Measurements from ENCODE around the gene CRMP1.
"Not testable (repeated sequence)": the region's sequence is repeated elsewhere in the genome, so short reads cannot be mapped to it uniquely, and the experiment has no call there.

Gene CRMP1

DNA sequence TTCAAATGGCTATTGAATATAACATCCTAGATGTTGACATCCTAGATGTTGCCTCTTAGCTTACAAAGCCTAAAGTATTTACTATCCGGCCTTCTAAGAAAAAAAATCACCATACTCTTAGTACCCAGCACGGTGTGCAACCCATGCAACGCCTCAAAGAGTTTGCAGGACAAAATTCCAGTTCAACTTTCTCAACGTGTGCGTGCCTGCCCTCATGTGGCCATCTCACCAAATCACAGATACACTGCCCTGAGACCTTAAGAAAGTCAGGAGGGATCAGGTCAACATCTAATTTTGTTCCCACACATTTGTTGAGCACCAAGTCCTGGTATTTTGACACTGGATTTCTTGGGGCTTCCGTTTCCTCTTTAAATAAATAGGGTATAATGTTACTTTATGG is 68.3 kb downstream of the CRMP1 start:
- DNase-seq (ENCODE audit: low spot score) (peak; percentile 42), FAIRE-seq (no peak)

DNA sequence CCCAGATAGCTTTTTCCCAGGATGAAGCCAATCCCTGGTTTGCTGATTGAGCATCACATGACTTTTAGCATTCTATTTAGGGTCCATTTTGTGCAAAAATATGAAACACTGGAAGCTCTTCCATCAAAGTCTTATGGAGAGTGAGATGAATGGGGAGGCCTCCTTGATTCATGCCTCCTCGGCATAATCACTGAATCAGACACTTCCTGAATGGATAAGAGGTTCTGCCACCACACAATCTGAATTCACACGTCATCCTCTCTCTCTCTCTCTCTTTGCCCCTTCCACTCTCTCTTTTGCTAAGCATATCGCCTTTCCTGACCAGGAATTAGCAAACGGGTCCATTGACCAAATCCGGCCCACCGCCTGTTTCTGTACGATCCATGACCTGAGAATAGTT is 68.7 kb downstream of the CRMP1 start:
- no peak for DNase-seq (ENCODE audit: low spot score)
- no peak for FAIRE-seq

DNA sequence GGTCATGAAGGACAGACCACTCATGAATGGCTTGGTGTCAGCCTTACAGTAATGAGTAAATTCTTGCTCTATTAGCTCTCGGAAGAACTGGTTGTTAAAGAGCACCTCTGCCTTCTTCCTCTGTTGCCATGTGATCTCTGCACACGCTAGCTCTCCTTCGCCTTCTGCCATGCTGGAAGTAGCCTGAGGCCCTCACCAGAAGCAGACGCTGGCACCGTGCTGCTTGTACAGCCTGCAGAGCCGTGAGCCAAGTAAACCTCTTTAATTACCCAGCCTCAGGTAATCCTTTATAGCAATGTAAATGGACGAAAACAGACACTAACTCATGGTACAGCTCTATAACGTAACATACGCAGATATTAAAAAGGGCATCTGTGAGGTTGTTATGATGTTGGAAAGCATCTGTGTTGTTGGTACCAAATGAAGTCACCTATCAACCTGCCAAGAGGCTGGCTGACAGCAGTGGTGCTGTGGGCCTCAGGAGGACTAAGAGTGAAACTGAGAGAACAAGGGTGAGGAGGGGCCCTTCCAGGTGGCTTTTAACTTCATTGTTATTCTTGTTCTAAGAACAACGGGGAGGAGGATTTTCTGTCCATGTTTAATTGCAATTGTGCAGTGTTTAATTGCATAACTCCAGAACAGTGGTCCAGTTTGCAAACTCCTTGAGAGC is 69.2 kb downstream of the CRMP1 start:
- DNase-seq (ENCODE audit: low spot score) (no peak), FAIRE-seq (no peak)

DNA sequence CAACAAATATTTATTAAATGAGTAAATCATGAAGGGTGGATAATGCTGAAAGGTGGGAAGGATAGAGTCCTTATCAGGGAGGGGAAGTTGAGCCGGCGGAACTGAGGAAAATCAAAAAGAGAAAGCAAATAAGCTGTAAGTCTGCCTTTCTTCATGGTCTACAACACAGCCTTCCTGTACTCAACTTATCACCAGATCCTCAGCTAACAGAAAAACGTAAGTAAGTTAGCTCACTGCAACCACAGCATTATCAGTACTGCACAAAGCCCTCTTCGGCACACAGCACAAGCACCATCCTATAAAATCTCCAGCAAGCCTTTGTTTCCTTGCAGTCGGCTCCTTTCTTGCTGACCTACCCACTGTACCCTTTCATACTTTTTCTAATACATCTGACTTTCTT is 70.3 kb downstream of the CRMP1 start:
- FAIRE-seq, result no peak
- no peak for DNase-seq (ENCODE audit: low spot score)

DNA sequence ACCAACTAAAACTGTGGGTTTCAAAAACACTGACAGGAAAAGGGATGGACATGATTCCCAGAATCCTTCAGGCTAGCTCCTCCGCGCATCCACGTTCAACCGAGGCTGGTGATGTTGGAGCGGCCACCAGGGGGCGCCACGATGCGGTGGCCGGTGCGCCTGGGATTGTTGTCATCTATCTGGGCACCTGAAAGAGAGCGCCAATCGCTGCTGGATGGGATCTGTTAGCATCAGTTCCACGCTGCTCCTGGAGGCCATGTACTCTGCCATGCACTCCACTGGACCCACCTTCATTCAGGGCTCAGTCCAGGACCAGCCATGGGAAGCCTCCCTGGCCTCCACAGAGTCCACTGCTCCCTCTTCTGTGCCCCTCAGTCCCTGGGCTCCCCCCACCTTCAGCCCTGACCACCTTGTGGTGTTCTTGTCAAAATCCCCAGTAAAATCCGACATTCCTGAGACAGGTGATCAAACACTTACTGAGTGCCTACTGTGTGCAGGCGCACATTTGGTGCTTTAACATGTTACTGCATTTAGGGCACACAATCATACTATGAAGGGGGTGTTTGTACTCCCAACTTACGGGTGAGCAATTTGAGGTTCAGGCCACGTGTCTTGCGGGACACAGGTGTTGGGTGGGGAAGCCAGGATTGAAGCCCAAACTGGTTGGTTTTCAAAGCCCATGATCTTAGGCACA is 71.1 kb downstream of the CRMP1 start:
- FAIRE-seq (no peak), DNase-seq (ENCODE audit: low spot score) (peak; percentile 52)

DNA sequence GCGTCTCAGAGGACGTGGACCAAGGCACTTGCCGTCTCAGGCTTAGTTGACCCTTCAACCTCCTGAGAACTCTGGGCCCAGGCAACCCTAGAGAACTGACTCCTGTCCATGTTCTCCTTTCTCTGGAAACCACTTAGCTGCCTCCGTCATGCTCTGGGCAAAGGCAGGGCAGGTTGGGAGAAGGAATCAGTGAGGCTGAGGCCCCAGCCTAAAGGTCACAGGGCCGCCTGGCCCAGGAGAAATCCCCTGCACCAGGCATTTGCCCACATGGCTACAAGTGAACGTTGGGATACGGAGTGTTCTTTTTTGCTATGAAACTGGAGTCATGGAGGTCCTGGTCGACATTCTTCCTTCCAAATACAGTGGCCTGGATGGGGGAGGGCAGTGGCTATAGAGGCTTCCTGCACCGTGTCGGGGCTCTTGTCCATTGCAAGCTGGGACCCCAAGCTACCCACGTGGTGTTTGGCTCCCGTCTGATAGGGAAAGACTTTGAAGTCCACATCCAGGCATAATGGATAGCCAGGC is 76.0 kb downstream of the CRMP1 start:
- FAIRE-seq, result no peak
- no peak for DNase-seq (ENCODE audit: low spot score)

DNA sequence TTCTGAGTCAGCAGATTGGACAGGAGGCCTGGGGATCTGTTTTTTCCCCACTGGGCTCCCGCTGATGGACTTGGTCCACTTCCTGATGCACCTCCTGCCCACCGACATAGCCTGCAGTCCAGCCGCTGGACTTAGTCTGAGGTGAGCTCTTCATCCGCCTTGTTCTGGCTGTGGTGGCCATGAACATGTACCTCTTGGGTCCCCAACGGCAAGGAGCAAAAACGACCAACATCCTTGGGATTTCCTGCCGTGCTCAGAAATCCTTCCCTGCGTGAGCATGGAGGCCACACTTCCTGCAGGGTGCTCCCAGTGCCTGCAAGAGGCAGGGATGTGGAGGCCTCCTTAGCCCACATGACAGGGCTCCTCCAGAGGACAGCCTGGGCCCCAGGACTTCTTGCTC is 76.8 kb downstream of the CRMP1 start:
- FAIRE-seq, result no peak

DNA sequence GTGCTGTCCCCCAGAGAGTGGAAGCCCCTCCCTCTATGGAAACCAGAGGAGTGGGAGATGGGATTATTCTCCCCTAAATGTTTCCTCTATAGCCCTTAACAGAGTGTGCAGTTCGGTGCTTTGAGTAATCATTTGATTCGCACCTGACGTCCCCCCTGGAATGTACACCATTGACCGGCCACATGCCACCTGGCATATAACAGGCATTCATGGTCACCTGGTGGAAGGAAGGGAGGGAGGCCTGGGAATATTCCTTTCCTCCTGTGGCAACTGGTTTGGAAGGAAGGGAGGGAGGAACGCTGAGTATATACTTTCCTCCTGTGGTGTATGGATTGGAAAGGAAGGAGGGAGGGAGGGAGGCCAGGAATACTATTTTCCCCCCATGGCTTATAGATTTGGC is 77.2 kb downstream of the CRMP1 start:
- no peak for FAIRE-seq
- no peak for DNase-seq (ENCODE audit: low spot score)

More for the DNA sequence above, 76.8 kb downstream of the CRMP1 start:
- DNase-seq (ENCODE audit: low spot score), result no peak

DNA sequence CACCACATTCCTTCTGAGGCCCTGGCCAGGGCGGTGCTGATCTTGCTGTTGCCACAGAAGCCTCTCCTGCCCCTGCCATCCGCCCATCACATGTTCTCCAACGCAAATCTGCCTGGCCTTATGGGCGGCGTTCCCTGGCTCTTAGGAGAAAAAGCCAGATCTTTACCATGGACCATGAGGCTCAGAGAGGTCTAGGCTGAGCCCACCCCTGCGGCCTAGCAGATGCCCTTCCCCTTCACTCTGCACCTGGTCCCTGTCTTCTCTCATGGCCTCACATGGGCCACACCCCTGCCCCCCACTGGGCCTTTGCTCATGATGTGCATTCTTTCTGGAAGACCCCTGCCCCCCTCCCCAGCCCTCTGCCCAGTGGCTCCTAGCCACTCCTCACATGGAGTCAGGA is 78.5 kb downstream of the CRMP1 start:
- FAIRE-seq (no peak), DNase-seq (ENCODE audit: low spot score) (no peak)

DNA sequence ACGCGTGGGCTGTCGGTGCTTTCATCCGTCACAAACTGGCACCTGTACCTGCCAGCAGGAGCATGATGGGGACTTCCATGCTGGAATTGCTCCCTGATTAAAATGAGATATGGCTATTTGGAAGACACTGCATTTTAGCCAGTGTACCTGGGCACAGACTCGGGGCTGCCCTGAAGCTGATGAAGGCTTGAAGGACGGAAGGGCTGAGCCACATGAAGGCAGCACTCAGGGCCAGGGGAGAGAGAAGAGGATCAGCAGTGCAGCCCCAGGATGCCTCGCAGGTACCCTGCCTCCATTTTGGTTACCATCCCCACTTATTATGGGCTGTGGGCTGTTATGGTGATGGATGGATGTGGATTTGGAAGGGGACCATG is 79.0 kb downstream of the CRMP1 start:
- no peak for FAIRE-seq
- DNase-seq (ENCODE audit: low spot score), result no peak

DNA sequence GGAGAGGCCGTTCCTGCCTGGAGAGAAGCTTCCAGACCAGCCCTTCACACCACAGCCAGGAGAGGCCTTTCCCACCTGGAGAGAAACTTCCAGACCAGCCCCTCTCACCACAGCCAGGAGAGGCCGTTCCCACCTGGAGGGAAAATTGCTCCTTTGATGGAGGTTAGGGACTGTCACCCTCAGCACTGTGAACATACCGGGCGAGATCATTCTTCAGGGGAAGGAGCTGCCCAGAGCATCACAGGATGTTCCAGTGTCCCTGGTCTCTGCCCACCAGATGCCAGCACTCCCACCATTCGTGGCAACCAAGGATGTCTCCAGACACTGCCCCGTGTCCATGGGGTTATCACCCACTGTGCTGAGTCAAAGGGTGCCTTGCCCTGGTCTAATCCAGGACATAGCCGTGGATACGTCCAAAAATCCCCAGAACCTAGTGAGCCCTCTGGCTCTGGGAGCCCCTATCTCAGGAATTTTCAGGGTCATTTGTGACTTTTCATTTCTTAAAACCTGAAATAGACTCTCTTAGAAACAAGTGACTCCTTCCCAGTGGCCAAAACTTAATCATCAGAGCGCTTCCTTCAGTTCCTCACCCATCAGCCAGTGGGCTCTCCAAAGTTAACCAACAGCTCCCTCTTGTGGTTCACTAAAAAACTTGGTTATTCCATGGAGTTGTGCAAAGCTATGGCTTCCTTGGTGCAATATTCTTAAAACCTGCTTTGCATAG is 80.2 kb downstream of the CRMP1 start:
- no peak for FAIRE-seq

DNA sequence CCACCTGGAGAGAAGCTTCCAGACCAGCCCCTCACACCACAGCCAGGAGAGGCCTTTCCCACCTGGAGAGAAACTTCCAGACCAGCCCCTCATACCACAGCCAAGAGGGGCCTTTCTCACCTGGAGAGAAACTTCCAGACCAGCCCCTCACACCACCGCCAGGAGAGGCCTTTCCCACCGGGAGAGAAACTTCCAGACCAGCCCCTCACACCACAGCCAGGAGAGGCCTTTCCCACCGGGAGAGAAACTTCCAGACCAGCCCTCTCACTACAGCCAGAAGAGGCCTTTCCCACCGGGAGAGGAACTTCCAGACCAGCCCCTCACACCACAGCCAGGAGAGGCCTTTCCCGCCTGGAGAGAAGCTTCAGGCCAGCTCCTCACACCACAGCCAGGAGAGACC is 80.8 kb downstream of the CRMP1 start:
- FAIRE-seq; DNase-seq (ENCODE audit: low spot score): not testable (repeated sequence)

More for the DNA sequence above, 80.2 kb downstream of the CRMP1 start:
- peak; percentile 58 for DNase-seq (ENCODE audit: low spot score)

DNA sequence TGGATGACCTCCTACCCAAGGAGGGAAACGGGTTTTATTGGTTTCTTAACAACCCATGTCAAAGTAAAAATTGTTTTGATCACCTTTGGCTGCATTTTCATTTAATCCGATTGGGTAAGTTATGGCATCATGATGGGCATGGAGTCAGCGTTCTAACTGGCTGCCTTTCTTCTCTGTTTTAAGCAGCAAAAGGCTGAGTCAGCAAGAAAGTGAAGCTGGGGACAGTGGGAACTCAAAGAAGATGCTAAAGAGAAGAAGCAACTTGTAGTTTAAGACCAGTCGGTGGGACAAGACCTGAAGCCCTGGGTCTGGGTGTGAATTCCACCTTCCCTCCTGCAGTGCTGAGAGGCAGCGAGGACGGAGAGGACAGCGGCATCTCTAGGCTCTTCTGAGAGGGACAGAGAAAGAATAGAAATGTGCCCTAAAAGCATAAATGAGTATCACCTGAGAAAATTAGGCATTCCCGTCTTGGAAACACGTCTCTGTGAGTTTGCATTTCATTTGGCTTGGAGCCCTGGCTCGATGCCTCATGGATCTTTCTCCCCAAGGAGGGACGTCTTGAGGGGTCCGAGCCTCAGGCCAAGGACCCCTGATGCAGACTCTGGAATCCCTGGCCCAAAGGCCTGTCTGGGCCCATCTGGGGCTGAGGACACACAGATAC is 82.0 kb downstream of the CRMP1 start:
- DNase-seq (ENCODE audit: low spot score) (no peak), FAIRE-seq (no peak)

DNA sequence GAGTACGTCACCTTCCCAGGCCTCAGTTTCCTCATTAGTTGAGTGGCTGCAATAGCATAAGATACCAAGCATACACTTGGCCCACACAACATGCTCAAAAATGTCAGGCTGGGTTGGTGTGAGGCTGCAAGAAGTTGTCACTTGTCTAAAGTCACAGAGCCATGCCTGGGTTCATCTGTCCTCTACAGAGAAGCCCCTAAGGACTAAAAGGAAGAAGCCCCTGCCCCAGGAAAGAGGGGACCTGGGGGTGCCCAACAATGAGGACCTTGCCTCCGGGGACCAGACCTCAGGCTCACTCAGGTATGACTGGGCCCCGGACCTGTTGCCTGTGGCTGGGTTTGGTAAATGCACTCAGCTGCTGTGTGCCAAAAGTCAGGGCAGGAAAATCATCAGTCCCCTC is 82.7 kb downstream of the CRMP1 start:
- FAIRE-seq (no peak), DNase-seq (ENCODE audit: low spot score) (no peak)

DNA sequence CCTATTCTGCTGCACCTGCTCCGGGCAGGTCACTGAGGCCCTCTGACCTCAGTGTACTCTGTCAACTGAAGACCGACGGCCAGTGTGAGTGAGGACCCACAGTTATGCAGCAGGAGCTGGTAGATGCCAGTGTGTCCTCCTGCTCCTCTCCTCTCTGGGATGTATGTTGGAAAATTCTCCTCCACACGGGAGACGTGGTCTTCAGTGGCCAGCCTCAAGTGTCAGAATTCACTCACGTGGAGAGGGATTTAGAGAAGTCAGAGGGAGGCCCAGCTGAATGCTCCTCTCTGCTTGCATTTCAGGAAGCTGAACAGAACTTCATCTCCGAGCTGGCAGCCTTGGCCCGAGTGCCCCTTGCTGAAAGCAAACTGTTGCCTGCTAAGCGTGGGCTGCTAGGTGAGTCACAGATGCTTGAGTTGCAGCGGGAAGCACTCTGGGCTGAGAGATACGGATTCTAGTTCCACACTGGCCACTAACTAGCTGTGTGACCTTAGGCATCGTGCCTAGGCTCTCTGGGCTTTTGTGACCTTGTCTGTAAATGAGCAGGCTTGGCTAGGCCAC is 83.6 kb downstream of the CRMP1 start:
- FAIRE-seq, result no peak

DNA sequence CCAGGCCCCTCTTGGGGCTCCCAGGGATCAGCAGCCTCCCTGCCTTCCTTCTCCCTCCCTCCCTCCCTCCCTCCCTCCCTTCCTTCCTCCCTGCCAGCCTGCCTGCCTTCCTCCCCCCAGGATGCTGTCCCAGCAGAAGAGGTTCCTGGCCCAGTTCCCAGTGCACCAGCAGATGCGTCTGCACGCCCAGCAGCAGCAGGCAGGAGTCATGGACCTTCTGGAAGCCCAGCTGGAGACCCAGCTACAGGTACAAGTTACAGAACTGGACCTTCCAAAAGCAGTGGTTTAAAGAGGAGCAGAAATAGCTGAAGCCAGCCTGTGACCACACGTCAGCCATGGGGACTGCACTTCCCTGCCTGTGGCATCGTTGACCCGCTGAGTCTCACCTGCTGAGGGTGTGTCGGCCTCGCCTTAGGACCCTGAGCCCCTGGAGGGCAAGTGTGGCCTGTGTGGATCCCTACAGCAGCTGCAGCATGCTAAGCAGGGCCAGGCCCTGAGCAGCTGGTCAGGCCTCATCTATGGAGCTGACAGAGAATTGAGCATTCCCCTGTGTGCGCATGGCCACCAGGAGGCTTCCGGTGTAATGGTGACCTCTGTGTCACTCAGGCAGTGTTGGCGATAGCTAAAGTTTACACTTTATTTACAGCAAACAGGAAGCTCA is 84.7 kb downstream of the CRMP1 start:
- no peak for FAIRE-seq
- DNase-seq (ENCODE audit: low spot score), result no peak

More for the DNA sequence above, 83.6 kb downstream of the CRMP1 start:
- DNase-seq (ENCODE audit: low spot score), result no peak

DNA sequence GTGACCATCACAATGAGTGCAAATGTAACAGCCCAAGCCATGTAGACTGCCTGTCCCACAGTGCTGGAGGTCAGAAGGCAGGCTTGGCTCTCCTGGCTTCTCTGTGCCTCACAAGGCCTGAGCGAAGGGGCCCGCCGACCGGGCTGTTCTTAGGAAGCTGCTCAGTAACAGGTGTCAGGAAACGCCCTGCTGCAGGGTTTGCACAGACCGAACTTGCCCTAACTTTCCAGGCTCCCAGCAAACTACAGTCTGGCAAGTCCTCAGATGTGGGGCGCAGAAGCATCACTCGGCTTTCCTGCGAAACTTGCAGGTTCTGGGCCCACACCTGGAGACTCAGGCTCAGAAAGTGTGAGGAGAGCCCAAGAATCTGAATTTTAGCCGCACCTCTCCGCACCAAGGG is 87.6 kb downstream of the CRMP1 start:
- FAIRE-seq (no peak), DNase-seq (ENCODE audit: low spot score) (no peak)

DNA sequence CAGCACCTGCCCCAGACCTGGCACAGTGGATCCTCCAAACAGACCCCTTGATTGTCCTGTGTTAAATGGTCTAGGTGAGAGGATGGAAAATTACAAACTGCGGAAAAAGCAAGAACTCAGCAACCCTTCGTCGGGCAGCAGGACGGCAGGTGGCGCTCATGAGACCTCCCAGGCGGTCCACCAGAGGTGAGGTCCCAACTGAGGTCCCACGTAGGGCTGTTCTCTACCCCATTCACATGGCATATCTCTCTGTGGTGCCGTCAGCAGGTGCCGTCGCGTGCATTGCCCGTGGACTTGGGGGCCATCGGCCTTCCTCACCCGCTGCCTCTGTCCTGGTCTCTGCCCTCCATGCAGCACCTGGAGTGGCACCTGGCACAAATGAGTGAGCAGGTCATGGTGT is 88.2 kb downstream of the CRMP1 start:
- DNase-seq (ENCODE audit: low spot score) (peak; percentile 21), FAIRE-seq (no peak)

DNA sequence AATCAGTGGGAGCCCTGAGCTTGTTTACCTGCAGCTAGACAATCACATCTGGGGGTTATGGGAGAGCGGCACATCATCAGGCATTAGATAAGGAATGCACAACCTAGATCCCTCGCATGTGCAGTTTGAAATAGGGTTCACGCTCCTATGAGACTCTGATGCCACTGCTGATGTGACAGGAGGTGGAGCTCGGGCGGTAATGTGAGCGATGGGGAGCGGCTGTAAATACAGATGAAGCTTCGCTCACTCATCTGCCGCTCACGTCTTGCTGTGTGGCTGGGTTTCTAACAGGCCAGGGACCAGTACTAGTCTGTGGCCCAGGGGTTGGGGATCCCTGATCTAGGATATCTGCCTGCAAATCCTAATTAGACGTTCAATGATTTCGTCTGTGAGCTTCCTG is 90.3 kb downstream of the CRMP1 start:
- FAIRE-seq, result no peak
- DNase-seq (ENCODE audit: low spot score), result no peak

DNA sequence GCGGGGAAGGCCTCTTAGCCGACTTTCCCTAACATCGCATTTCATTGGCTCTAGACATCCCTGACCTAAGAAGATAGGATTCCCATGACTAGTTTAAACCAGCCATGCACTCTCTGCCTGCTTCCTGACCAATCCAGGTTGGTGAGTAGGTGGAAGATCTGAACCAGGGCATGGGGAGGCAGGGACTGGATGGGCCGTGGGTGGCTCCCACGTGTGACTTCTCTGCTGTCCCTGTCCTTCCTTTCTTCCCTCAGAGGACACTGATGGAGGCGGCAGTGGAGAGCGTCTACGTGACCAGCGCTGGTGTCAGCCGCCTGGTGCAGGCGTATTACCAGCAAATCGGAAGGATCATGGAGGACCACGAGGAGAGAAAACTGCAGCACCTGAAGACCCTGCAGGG is 91.2 kb downstream of the CRMP1 start:
- FAIRE-seq, result no peak
- no peak for DNase-seq (ENCODE audit: low spot score)

DNA sequence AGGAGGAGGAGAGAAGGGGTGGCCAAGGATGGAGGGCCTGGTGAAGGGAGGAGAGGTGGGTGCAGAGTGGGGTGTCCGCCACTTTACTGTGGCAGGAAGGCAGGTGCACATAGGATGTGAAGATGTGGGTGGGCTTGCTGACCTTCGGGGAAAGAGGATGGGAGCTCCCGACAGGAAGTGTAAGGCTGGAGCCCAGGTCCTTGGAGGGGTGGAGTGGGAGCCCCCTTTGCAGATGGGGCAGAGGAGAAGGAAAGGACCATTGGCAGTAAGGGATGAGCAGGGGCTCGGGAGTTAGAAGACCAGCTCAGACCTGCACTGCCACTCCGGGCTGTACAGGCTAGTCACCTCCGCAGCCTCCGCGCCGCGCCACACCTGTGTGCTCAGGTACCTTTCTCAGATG is 92.4 kb downstream of the CRMP1 start:
- no peak for FAIRE-seq

More for the DNA sequence above, 92.4 kb downstream of the CRMP1 start:
- no peak for DNase-seq (ENCODE audit: low spot score)
